HepG2 (cell line): ENCODE data around the gene KIAA1217. TPM values are rescaled to one million over a fixed set of nuclear protein-coding genes. Genes with fewer than 3 reads are reported as not detected.

Experiments
- ATAC-seq: fragments of 200-7000 bp; cut with Tn5 transposase; 3 replicates; pipeline ENCODE4 v1.9.1; 2020; ENCODE audit warnings: mild to moderate bottlenecking, moderate library complexity
- BruUV-seq: library from RNA; stranded (reverse); fragments of 400-500 nt; replicated peaks from 2 replicates; lab custom pipeline; 2021; lab: Mats Ljungman, UMichigan
- CTCF ChIA-PET: fragments of 300-600 bp; formaldehyde crosslinking; extraction: SDS; loops from one replicate; lab custom pipeline; 2021; ENCODE audit warnings: low total read pairs, inconsistent platforms, low intra/inter-chr PET ratio; lab: Yijun Ruan, JAX
- POLR2A ChIA-PET: fragments of 350-600 bp; sonication (Branson Sonifier 250); formaldehyde crosslinking; loops from one replicate; lab custom pipeline; 2020; ENCODE audit warnings: antibody characterized with exemption, inconsistent platforms; lab: Yijun Ruan, JAX
- DNase-seq: peaks from one replicate; pipeline ENCODE4 v3.0.0-alpha.2; 2015; ENCODE audit warnings: low spot score
- FAIRE-seq: peaks from 3 replicates; lab custom pipeline; 2011; peaks lifted over from hg19 to GRCh38; lab: Jason Lieb, UNC
- H2AFZ ChIP-seq: one replicate; pipeline ENCODE4 v1.6.1; 2011; ENCODE audit warnings: low read length, inconsistent platforms
- H3K27ac ChIP-seq: fragments of 300-600 bp; 3 replicates; pipeline ENCODE4 v1.8.0; 2011; ENCODE audit warnings: mixed run types, mild to moderate bottlenecking, mixed read lengths, low read length, inconsistent platforms; ENCODE audit not compliant: insufficient read depth; ENCODE audit errors: extremely low read length
- H3K27me3 ChIP-seq, 2 experiments: fragments of 200-600 bp in 1 of 2; 2 replicates in 1 of 2; 3 replicates in 1 of 2; pipeline versions ENCODE4 v1.6.0 to v1.8.0; 2011; ENCODE audit warnings: low read length in 2 of 2, mild to moderate bottlenecking in 2 of 2, moderate library complexity in 2 of 2, inconsistent platforms in 1 of 2; ENCODE audit not compliant: insufficient read depth in 2 of 2, control insufficient read depth in 1 of 2
- H3K36me3 ChIP-seq, 2 experiments: fragments of 200-600 bp in 1 of 2; replicated peaks in 1 of 2; 2 replicates in 1 of 2; 3 replicates in 1 of 2; pipeline versions ENCODE4 v1.5.1 to v1.8.0; 2011; ENCODE audit warnings: low read length in 2 of 2, inconsistent platforms in 1 of 2; ENCODE audit not compliant: insufficient read depth in 2 of 2, control insufficient read depth in 1 of 2
- H3K4me1 ChIP-seq: 2 replicates; pipeline ENCODE4 v1.5.1; 2012; ENCODE audit warnings: low read length, inconsistent platforms; ENCODE audit not compliant: insufficient read depth
- H3K4me2 ChIP-seq: 2 replicates; pipeline ENCODE4 v1.6.0; 2011; ENCODE audit warnings: low read depth, low read length, inconsistent platforms
- H3K4me3 ChIP-seq, 3 experiments: fragments of 200-600 bp in 1 of 3; sonication (generic), shearing (Covaris generic) in 1 of 3; replicated peaks in 1 of 3; 2 replicates each; pipeline ENCODE4 v1.5.1; 2011 to 2016; ENCODE audit warnings: low read length in 3 of 3, inconsistent platforms in 2 of 3, low read depth in 2 of 3, mild to moderate bottlenecking in 2 of 3, control low read depth in 1 of 3, mixed read lengths in 1 of 3; ENCODE audit not compliant: insufficient read depth in 1 of 3
- H3K79me2 ChIP-seq: one replicate; pipeline ENCODE4 v1.6.1; 2011; ENCODE audit warnings: low read length, inconsistent platforms; ENCODE audit not compliant: insufficient read depth
- H3K9ac ChIP-seq: 2 replicates; pipeline ENCODE4 v1.6.0; 2011; ENCODE audit warnings: mild to moderate bottlenecking, low read depth, low read length, inconsistent platforms; ENCODE audit not compliant: insufficient read depth
- H3K9me3 ChIP-seq: 2 replicates; pipeline ENCODE4 v1.5.1; 2012; ENCODE audit warnings: mild to moderate bottlenecking, low read length
- H4K20me1 ChIP-seq: 2 replicates; pipeline ENCODE4 v1.6.0; 2011; ENCODE audit warnings: inconsistent platforms, mild to moderate bottlenecking, low read length, moderate library complexity; ENCODE audit not compliant: insufficient read depth
- CREB1 ChIP-seq, 2 experiments: fragments of 450-650 bp in 1 of 2; IDR thresholded peaks; 2 replicates each; pipeline ENCODE4 v1.6.1; 2016 to 2017; ENCODE audit warnings: control low read depth in 1 of 2, mild to moderate bottlenecking in 1 of 2, missing compliant biosample characterization in 1 of 2, missing genetic modification characterization in 1 of 2
- CTCF ChIP-seq: sonication (generic); formaldehyde crosslinking; IDR thresholded peaks from 2 replicates; pipeline ENCODE4 v1.5.0; 2020; ENCODE audit warnings: mild to moderate bottlenecking, missing genetic modification reagents, moderate library complexity
- FOXC1 ChIP-seq: sonication (generic); formaldehyde crosslinking; IDR thresholded peaks from 2 replicates; pipeline ENCODE4 v1.8.0; 2022; ENCODE audit warnings: mild to moderate bottlenecking, missing genetic modification reagents, borderline replicate concordance
- GZF1 ChIP-seq: sonication (generic); formaldehyde crosslinking; IDR thresholded peaks from 2 replicates; pipeline ENCODE4 v1.5.1; 2020; ENCODE audit warnings: mild to moderate bottlenecking, missing genetic modification reagents
- MED13 ChIP-seq: sonication (generic); formaldehyde crosslinking; IDR thresholded peaks from 2 replicates; pipeline ENCODE4 v1.5.0; 2020; ENCODE audit warnings: missing genetic modification reagents
- MLLT10 ChIP-seq: sonication (generic); formaldehyde crosslinking; IDR thresholded peaks from 2 replicates; pipeline ENCODE4 v1.4.0; 2020; ENCODE audit warnings: missing genetic modification reagents
- MTF1 ChIP-seq: sonication (generic); formaldehyde crosslinking; IDR thresholded peaks from 2 replicates; pipeline ENCODE4 v1.5.0; 2020; ENCODE audit warnings: missing genetic modification reagents
- NBN ChIP-seq: fragments of 450-650 bp; conservative IDR thresholded peaks from 2 replicates; pipeline ENCODE4 v1.6.1; 2017
- NFE2L2 ChIP-seq: fragments of 150-350 bp; IDR thresholded peaks from 2 replicates; pipeline ENCODE4 v1.6.1; 2014; ENCODE audit warnings: low read length
- RAD21 ChIP-seq: fragments of 450-650 bp; formaldehyde crosslinking; IDR thresholded peaks from 2 replicates; pipeline ENCODE4 v1.5.0; 2020; ENCODE audit warnings: mild to moderate bottlenecking
- RBFOX2 ChIP-seq: fragments of 200-400 bp; formaldehyde crosslinking; IDR thresholded peaks from 2 replicates; pipeline ENCODE4 v1.6.1; 2017; ENCODE audit warnings: low read depth, mild to moderate bottlenecking, low read length
- REPIN1 ChIP-seq: sonication (generic); formaldehyde crosslinking; IDR thresholded peaks from 2 replicates; pipeline ENCODE4 v1.8.0; 2022; ENCODE audit warnings: missing genetic modification reagents, low read depth, mild to moderate bottlenecking, borderline replicate concordance
- SMC3 ChIP-seq: IDR thresholded peaks from 2 replicates; pipeline ENCODE4 v1.6.1; 2011; ENCODE audit warnings: low read length, improper control_type of control experiment
- STAG1 ChIP-seq: sonication (generic); formaldehyde crosslinking; IDR thresholded peaks from 2 replicates; pipeline ENCODE4 v1.4.0; 2020; ENCODE audit warnings: missing genetic modification reagents
- ZNF121 ChIP-seq: sonication (generic); formaldehyde crosslinking; IDR thresholded peaks from 2 replicates; pipeline ENCODE4 v1.5.0; 2020; ENCODE audit warnings: mild to moderate bottlenecking, missing genetic modification reagents
- ZNF232 ChIP-seq: sonication (generic); formaldehyde crosslinking; IDR thresholded peaks from 2 replicates; pipeline ENCODE4 v1.4.0; 2020; ENCODE audit warnings: missing genetic modification reagents, borderline replicate concordance
- ZNF674 ChIP-seq: sonication (generic); formaldehyde crosslinking; IDR thresholded peaks from 2 replicates; pipeline ENCODE4 v1.5.0; 2020; ENCODE audit warnings: low read depth, mild to moderate bottlenecking, missing genetic modification reagents
- WGBS: methylation state at CpG from one replicate; pipeline ENCODE4 v1.1.6; 2017; ENCODE audit warnings: low lambda C conversion rate; 5-methylcytosine and 5-hydroxymethylcytosine counted together
- in situ Hi-C: cut with HindIII; loops from 2 replicates; pipeline ENCODE4 v1.10.0; 2017; ENCODE audit warnings: low pct_unique_long_range_greater_than_20kb; ENCODE audit not compliant: extremely low pct_ligation_motif_present
- intact Hi-C: fragments of 100-400 bp; cut with micrococcal nuclease; formaldehyde crosslinking; loops from one replicate; pipeline ENCODE4 v1.10.0; 2022; ENCODE audit not compliant: unreplicated experiment
- polyA plus RNA-seq, 8 experiments: library from polyadenylated mRNA; depleted of rRNA in 3 of 8; stranded (reverse) in 7 of 8; unstranded in 1 of 8; fragments of >200 nt; fragmentation: Illumina TruSeq in 4 of 8; extraction: Trizol in 4 of 8; gene quantifications; 2 replicates each; pipeline versions ENCODE4 v1.2.1 to v1.2.3, GENCODE V29; 2011 to 2016; ENCODE audit warnings: low read depth in 4 of 8, missing spikeins in 1 of 8, mixed read lengths in 1 of 8; ENCODE audit not compliant: insufficient read depth in 1 of 8
- total RNA-seq, 5 experiments: library from RNA; depleted of rRNA; stranded (reverse); fragments of >200 nt; fragmentation: Illumina TruSeq; extraction: Trizol; gene quantifications; 2 replicates each; pipeline ENCODE4 v1.2.3, GENCODE V29; 2016; ENCODE audit warnings: low read depth in 1 of 5
- TF ChIP-seq, protein P1 (sequence below): sonication (generic); formaldehyde crosslinking; IDR thresholded peaks from 2 replicates; pipeline ENCODE4 v1.5.1; 2020; ENCODE audit warnings: mild to moderate bottlenecking, missing genetic modification reagents, moderate library complexity

Gene KIAA1217
- total and polyA plus RNA-seq, 2 of the 13 experiments (the other 11 are each of a cell fraction or from before 2014, with no cell fraction given) = 4.6 to 10.9 TPM

DNA sequence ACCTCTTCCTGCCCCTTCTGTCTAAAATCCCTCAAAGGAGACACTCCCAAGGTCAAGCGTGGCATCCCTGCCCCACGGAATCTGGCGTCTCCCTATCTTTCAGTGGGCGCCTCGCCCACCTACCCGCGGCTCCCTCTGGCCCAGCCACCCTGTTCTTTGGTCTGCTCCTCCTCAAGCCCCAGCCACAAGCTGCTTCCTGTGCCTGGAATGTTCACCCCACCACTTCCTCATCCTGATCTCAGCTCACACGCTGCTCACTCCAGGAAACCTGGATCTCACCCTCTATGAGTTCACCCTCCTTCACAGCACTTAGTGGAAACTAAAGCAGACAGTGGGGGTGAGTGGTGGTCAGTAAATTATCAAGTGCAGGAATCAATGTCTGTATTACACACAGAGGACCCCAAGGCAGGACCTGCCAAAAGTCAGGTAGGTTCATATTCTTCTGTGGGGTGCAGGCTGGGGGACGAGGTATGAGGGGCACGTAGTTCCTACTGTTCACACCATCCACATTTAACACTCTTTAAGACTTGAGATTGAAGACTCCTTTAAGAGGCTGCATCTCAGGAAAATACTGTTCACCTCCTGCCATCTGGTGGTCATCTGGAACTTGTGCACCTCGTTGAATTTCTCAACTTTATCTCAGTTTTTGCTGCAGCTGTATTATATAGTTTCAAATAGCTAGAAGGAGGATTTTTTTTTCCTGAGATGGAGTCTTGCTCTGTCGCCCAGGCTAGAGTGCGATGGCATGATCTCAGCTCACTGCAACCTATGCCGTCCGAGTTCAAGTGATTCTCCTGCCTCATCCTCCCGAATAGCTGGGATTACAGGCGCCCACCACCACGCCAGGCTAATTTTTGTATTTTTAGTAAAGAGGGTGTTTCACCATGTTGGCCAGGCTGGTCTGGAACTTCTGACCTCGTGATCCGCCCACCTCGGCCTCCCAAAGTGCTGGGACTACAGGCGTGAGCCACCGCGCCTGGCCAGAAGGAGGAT lies 348.1 kb downstream of the KIAA1217 start:
- peaks cover 42% of the 10 kb centered on the region for H3K4me1 ChIP-seq
- H3K9me3 ChIP-seq = no peaks in the 10 kb centered on the region
- ChIA-PET POLR2A (interaction anchor here (1.0 to 1.1 kb wide), 2 partner anchors 15 to 46 kb away, joined by 3 to 6 read pairs; no protein-coding TSS in a partner anchor), CTCF (interaction anchor here (0.9 to 1.9 kb wide), 4 partner anchors 39 to 94 kb away, joined by 3 to 11 read pairs (median 4); no protein-coding TSS in a partner anchor)
- H3K4me2 ChIP-seq = peak overlapping the region; percentile 44
- no peak overlapping the region; the same call in 1 of the 2 replicates for H3K9ac ChIP-seq
- peak overlapping the region; percentile 80 for H2AFZ ChIP-seq
- DNase-seq = peak; percentile 43
- intact Hi-C loops = loop anchor here (1.0 to 10.0 kb wide), 4 partner anchors 38 to 565 kb away; no protein-coding TSS in a partner anchor
- H3K79me2 ChIP-seq = no peaks in the 10 kb centered on the region
- 31% methylated on average over 24 of the region's 24 CpGs for WGBS
- ATAC-seq = peak; percentile 37
- H3K36me3 ChIP-seq = no peaks in the 10 kb centered on the region
- no peak overlapping the region for H3K27ac ChIP-seq
- peak; percentile 92 for FAIRE-seq
- no peaks in the 10 kb centered on the region for H3K27me3 ChIP-seq
- in situ Hi-C loops = loop anchor here (10.0 kb wide), 1 partner anchor 352 kb away; the partner anchor contains the start of gene KIAA1217
- no peaks in the 10 kb centered on the region for H4K20me1 ChIP-seq
- H3K4me3 ChIP-seq = 0 out of 6 replicates have a peak overlapping the region, but pooled peaks of 1 of the 3 experiments have one; percentile 8
- no TSS peak for BruUV-seq
- TF ChIP-seq ZNF121 (CRISPR knock-in tag) (no peak), SMC3 (peak; percentile 70), CTCF (CRISPR knock-in tag) (peak; percentile 82), FOXC1 (CRISPR knock-in tag) (no peak), RBFOX2 (no peak), MTF1 (CRISPR knock-in tag) (no peak), REPIN1 (CRISPR knock-in tag) (no peak), MED13 (CRISPR knock-in tag) (no peak), NFE2L2 (no peak), RAD21 (CRISPR knock-in tag) (peak; percentile 64), ZNF674 (CRISPR knock-in tag) (no peak), MLLT10 (CRISPR knock-in tag) (no peak), ZNF232 (CRISPR knock-in tag) (0 out of 2 replicates have a peak, but pooled peaks have one; percentile 34), GZF1 (CRISPR knock-in tag) (no peak), NBN (no peak), STAG1 (CRISPR knock-in tag) (peak; percentile 81), CREB1 (IDR thresholded peaks at IDR 0.05) (no peak), CREB1 (CRISPR knock-in tag; IDR thresholded peaks at IDR 0.05) (no peak)
- TF ChIP-seq, protein P1, sequence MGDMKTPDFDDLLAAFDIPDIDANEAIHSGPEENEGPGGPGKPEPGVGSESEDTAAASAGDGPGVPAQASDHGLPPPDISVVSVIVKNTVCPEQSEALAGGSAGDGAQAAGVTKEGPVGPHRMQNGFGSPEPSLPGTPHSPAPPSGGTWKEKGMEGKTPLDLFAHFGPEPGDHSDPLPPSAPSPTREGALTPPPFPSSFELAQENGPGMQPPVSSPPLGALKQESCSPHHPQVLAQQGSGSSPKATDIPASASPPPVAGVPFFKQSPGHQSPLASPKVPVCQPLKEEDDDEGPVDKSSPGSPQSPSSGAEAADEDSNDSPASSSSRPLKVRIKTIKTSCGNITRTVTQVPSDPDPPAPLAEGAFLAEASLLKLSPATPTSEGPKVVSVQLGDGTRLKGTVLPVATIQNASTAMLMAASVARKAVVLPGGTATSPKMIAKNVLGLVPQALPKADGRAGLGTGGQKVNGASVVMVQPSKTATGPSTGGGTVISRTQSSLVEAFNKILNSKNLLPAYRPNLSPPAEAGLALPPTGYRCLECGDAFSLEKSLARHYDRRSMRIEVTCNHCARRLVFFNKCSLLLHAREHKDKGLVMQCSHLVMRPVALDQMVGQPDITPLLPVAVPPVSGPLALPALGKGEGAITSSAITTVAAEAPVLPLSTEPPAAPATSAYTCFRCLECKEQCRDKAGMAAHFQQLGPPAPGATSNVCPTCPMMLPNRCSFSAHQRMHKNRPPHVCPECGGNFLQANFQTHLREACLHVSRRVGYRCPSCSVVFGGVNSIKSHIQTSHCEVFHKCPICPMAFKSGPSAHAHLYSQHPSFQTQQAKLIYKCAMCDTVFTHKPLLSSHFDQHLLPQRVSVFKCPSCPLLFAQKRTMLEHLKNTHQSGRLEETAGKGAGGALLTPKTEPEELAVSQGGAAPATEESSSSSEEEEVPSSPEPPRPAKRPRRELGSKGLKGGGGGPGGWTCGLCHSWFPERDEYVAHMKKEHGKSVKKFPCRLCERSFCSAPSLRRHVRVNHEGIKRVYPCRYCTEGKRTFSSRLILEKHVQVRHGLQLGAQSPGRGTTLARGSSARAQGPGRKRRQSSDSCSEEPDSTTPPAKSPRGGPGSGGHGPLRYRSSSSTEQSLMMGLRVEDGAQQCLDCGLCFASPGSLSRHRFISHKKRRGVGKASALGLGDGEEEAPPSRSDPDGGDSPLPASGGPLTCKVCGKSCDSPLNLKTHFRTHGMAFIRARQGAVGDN (CRISPR knock-in tag) = peak; percentile 41
